Right renal pelvis (tissue), 4 donors: ENCODE measurements around the gene BMP8A. TPM values are rescaled to one million over a fixed set of nuclear protein-coding genes. Genes with fewer than 3 reads are reported as not detected.
"Not testable (repeated sequence)": the region's sequence is repeated elsewhere in the genome, so short reads cannot be mapped to it uniquely, and the experiment has no call there.

ENCODE experiments used
- DNase-seq, 4 donors: peaks; one replicate each; pipeline ENCODE4 v3.0.0-alpha.2; 2013; ENCODE audit warnings: low read depth in 4 of 4, low spot score in 3 of 4, missing footprints in 1 of 4
- polyA plus RNA-seq, 4 donors: library from polyadenylated mRNA; unstranded; fragments of 120-200 nt; gene quantifications; one replicate each; pipeline ENCODE4 v1.2.1, GENCODE V29; 2013; ENCODE audit not compliant: insufficient read length in 4 of 4

Gene BMP8A
- polyA plus RNA-seq, 4 donors = 0.32 to 0.86 (median 0.50) TPM

DNA sequence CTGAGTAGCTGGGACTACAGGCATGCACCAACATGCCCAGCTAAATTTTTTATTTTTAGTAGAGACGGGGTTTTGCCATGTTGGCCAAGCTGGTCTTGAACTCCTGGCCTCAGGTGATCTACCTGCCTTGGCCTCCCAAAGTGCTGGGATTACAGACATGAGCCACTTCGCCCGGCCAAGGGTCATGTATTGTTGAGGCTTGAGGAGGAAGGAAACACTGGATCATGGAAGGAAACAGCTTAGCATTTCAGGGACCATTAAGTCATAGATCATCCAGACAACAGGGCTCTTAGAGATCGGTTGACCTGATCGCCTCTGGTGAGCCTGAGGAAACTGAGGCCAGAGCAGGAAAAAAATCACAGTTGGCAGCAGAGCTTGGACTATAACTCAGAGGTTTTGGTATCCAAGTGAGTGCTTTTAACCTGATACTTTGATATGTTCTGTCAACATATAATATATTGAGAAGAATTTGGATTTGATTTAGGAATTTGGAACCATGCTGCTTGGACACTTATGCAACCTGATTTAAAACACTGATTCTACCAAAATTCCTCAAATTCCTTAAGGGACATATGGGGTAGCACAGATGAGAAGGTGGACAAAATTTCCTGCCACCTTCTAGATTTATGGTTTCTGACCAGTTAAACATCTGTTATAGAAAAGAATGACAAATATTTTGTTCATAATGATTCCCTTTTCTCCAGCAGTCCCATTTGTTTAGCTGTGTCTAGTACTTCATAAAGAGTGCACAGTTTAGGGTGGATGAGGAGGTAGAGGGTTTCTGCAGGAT lies 13.1 kb upstream of the BMP8A start:
- no peak for DNase-seq

- DNase-seq = no peak
Measured at GRCh38 chr1:39481289-39481688, 10.1 kb upstream of the BMP8A start.

GRCh38 chr1:39483276-39483675 lies 8.2 kb upstream of the BMP8A start:
- no peak for DNase-seq

DNA sequence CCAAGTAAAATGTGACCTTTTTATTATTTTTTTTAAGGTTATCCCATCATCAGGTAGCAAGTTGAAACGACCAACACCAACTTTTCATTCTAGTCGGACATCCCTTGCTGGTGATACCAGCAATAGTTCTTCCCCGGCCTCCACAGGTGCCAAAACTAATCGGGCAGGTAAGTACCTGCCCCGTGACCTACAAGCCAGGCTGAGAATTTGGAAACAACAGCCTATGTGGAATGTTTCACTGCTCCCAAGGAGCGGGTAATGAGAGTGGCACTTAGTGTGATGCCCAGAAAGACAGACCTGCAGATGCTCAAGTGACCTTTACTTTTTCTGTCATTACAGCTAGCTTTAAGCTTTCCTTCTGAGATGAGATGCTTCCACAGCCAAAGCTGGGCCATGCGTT lies 6.9 kb upstream of the BMP8A start:
- no peak for DNase-seq

GRCh38 chr1:39485046-39485803 lies 6.2 kb upstream of the BMP8A start:
- DNase-seq = no peak

- no peak for DNase-seq
Measured at GRCh38 chr1:39488012-39488545, 3.4 kb upstream of the BMP8A start.

DNA sequence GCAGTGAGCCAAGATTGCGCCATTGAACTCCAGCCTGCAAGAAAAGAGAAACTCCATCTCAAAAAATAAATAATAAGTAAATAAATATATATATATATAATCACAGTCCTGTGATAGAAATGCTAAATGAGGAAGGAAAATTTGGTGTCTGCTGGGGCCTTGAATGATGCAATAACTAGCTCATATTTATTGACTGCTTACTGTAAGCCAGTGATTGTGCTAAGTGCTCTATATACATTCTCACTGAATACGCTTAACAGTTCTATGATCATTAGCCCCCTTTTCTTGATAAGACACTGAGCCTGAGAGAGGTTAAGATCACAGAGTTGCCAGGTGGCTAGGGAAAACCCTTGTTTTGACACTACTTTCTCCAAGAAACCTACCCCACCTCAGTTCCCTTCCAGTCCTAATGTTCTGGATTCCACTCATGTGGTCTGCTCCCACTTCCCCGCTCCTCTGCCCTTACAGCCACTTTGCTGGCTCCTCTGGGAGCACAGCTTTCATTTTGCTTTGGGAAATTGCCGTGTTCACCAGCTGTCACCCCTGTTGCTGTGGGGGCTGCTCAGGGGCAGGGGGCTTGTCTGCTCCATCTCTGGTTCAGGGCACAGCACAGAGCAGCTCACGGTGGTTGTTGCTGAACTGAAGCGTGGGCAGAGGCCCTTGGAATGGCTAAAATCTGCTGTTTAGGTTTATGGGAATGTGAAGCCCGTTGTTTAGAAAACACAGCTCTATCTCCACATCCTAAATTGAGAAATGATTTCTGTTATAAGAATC lies 2.5 kb upstream of the BMP8A start:
- DNase-seq = no peak

GRCh38 chr1:39489567-39490239 lies 1.7 kb upstream of the BMP8A start:
- DNase-seq = no peak

- no peak for DNase-seq
Measured at GRCh38 chr1:39490596-39491145, 765 bp upstream of the BMP8A start.

DNA sequence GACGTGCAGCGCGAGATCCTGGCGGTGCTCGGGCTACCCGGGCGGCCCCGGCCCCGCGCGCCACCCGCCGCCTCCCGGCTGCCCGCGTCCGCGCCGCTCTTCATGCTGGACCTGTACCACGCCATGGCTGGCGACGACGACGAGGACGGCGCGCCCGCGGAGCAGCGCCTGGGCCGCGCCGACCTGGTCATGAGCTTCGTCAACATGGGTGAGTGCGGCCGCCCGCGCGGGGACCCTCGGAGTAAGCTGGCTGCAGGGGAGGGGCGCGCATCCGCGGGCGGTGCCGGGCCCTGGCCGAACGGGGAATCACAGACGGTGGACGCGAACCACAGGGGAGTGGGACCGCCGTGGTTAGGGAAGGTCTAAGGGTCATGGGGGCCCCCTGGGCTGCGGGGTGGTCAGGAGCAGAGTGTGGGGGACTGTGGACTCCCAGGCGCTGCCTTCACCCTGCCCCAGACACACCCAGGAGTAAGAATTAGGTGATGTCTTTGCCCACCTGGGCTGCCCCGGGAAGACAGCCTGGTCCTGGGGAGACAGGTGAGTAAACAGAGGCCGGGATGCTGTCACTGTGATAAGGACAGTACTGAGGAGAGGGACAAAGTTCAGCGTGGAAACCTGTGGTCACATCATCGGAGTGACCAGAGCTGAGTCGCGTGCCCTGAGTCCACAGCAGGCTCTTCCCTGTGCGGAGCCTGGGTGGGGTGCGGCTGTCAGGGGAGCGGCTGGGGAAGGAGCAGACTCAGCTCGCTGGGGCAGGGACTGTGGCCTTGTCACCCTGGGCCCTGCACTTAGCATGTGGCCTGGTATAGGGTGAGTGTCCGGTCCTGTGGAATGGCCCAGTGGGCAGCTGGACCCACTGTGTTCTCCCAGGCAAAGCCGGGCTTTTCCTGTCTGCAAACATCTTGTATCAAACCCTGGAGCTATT lies 944 bp downstream of the BMP8A start:
- not testable (repeated sequence) for DNase-seq

GRCh38 chr1:39493043-39493810 lies 1.8 kb downstream of the BMP8A start:
- DNase-seq = not testable (repeated sequence)

DNA sequence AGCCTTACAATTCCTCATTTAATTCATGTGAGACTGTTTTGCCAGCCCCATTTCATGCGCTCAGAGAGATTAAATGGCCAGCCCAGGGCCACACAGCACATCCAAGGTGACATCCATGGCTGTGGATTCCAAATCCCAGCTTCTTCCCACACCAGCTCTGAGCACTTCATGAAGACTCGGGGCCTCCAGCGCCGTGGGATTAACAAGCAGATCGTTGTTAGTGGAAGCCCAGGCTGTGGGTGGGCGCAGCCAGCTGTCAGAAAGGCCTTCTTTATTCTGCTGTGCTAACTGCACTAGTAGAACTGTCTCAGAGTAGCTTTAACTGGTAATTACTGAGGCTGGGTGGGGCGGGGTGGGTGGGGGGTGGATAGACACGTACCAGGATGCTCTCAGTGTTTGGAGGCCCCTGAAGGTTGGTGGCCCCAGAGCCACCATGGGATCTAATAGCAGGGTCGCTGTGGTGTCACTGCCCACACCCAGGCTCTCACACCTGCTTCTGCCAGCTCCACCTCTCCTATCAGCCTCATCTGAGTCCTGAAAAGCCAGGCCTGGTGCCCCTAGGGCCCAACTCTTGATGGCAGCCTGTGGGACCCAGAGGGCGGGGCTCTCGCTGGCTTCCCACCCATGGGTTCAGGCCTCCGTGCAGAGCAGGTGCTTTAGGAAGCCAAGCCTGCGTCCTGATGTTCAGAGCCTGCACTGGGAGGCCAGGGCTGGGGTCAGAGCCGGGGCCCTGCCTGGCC lies 3.4 kb downstream of the BMP8A start:
- no peak for DNase-seq

GRCh38 chr1:39496520-39496919 lies 5.1 kb downstream of the BMP8A start:
- DNase-seq = not testable (repeated sequence)

- no peak for DNase-seq
Measured at GRCh38 chr1:39497585-39497984, 6.1 kb downstream of the BMP8A start.

DNA sequence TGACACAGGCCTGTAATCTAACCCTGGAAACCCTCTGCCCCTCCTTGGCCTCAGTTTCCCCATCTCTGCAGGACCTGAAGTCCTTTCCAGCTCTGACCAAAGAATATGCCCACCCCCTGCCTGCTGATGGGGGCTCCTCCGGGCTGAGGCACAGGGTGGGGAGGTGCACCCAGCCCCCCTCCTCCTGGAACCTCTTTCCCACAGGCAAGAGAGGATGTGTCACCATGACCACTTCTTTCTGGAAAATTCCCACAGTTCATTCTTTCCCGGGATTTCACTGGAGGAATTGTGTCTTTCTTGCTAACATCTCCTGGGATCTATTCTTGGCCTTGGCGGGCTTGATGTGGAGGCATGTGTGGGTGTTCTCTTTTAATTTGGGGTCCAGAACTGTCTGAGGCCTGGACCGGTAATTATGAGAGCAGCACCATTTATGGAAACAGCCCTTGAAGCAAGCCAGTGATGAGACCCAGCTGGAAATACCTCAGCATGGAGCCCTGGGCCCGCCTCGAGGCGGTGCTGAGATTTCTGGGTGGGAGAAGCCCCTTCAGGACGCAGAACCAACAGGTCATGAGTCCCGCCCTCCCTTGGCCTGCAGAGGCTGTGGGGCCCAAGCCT lies 6.8 kb downstream of the BMP8A start:
- DNase-seq = peak in 2 of 4 donors; percentile 47 to 53

- DNase-seq = not testable (repeated sequence)
Measured at GRCh38 chr1:39498821-39499220, 7.4 kb downstream of the BMP8A start.

DNA sequence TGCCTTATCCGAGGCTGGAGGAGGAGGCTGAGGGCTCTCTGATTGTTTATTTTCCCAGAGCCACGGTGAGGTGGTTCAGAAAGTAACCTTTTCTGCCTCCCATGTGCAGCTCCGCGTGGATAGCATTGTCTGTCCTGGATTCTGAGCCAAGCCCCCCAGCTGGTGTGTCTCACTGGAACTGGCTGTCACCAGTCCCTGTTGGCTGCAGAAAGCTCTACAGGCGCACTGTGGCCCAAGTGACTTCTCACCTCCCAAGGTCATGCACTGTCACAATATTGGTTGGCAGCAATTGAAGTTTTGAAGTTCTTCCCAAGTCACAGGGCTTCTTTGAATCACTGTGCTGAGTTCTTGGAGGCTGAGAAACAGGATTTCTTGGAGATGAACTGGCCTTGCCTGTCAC lies 8.2 kb downstream of the BMP8A start:
- DNase-seq = no peak
